GM06990 (cell line): Measurements from ENCODE around the gene TBC1D23.

Source experiments
- DNase-seq: peaks from one replicate; pipeline ENCODE4 v3.0.0-alpha.2; 2011; ENCODE audit not compliant: insufficient read length; ENCODE audit errors: extremely low read depth
- H3K27me3 ChIP-seq: replicated peaks from 2 replicates; pipeline ENCODE4 v1.6.0; 2011; ENCODE audit warnings: low read length; ENCODE audit not compliant: control insufficient read depth, insufficient read depth
- H3K36me3 ChIP-seq: 2 replicates; pipeline ENCODE4 v1.5.1; 2011; ENCODE audit warnings: low read length; ENCODE audit not compliant: control insufficient read depth, insufficient read depth
- H3K4me3 ChIP-seq: replicated peaks from 2 replicates; pipeline ENCODE4 v1.5.1; 2011; ENCODE audit warnings: low read depth, mild to moderate bottlenecking, control low read depth, low read length
- CTCF ChIP-seq: IDR thresholded peaks from 2 replicates; pipeline ENCODE4 v1.5.1; 2011; ENCODE audit warnings: low read length, control low read depth, mild to moderate bottlenecking, inconsistent platforms; ENCODE audit not compliant: insufficient read depth, poor library complexity, severe bottlenecking

The TBC1D23 gene

GRCh38 chr3:100359035-100359434, 98.2 kb downstream of the TBC1D23 start:
- TF ChIP-seq CTCF, result no peak
- no peak for DNase-seq
- H3K27me3 ChIP-seq, result no peaks in the 10 kb centered on the region
- peaks cover 2% of the 10 kb centered on the region; the same call in 1 of the 2 replicates for H3K36me3 ChIP-seq
- no peak overlapping the region for H3K4me3 ChIP-seq

- no peak for DNase-seq
- Histone ChIP-seq H3K4me3 (no peak overlapping the region), H3K27me3 (no peaks in the 10 kb centered on the region), H3K36me3 (peaks cover 4% of the 10 kb centered on the region)
- TF ChIP-seq CTCF, result no peak
Observed at GRCh38 chr3:100360757-100361496, 100.1 kb downstream of the TBC1D23 start.

GRCh38 chr3:100361897-100362296, 101.1 kb downstream of the TBC1D23 start:
- H3K27me3 ChIP-seq, result no peaks in the 10 kb centered on the region
- TF ChIP-seq CTCF, result no peak
- DNase-seq, result no peak
- no peak overlapping the region for H3K4me3 ChIP-seq
- peaks cover 4% of the 10 kb centered on the region for H3K36me3 ChIP-seq

- no peak for DNase-seq
- Histone ChIP-seq H3K36me3 (peaks cover 4% of the 10 kb centered on the region), H3K27me3 (no peaks in the 10 kb centered on the region), H3K4me3 (no peak overlapping the region)
- no peak for TF ChIP-seq CTCF
Observed at GRCh38 chr3:100364421-100364820, 103.6 kb downstream of the TBC1D23 start.

GRCh38 chr3:100366424-100366823, 105.6 kb downstream of the TBC1D23 start:
- no peak for TF ChIP-seq CTCF
- H3K4me3 ChIP-seq, result no peak overlapping the region
- H3K36me3 ChIP-seq, result peaks cover 2% of the 10 kb centered on the region
- no peak for DNase-seq
- no peaks in the 10 kb centered on the region for H3K27me3 ChIP-seq

GRCh38 chr3:100368441-100368840, 107.6 kb downstream of the TBC1D23 start:
- no peak for DNase-seq
- Histone ChIP-seq H3K36me3 (peaks cover 8% of the 10 kb centered on the region), H3K4me3 (no peak overlapping the region), H3K27me3 (no peaks in the 10 kb centered on the region)
- no peak for TF ChIP-seq CTCF
